HG02642 (cell line): ENCODE results near the gene OTOL1.

Experiments
- ATAC-seq: cut with Tn5 transposase; IDR thresholded peaks from one replicate; pipeline ENCODE4 v1.9.1; 2021; ENCODE audit warnings: mild to moderate bottlenecking; ENCODE audit not compliant: unreplicated experiment, poor library complexity

OTOL1 gene

GRCh38 chr3:161531930-161532329 is 35.3 kb downstream of the OTOL1 start:
- no peak for ATAC-seq

- ATAC-seq = no peak
These were observed 44.0 kb downstream of the OTOL1 start for GRCh38 chr3:161540594-161540993.

- ATAC-seq = no peak
These were observed 49.2 kb downstream of the OTOL1 start for GRCh38 chr3:161545824-161546223.

GRCh38 chr3:161548301-161548700 is 51.7 kb downstream of the OTOL1 start:
- ATAC-seq = no peak

- ATAC-seq = no peak
These were observed 52.7 kb downstream of the OTOL1 start for GRCh38 chr3:161549261-161549660.

GRCh38 chr3:161550491-161551195 is 54.0 kb downstream of the OTOL1 start:
- no peak for ATAC-seq

GRCh38 chr3:161551697-161552096 is 55.1 kb downstream of the OTOL1 start:
- no peak for ATAC-seq

GRCh38 chr3:161552984-161553560 is 56.5 kb downstream of the OTOL1 start:
- no peak for ATAC-seq
